Measurements from ENCODE around the gene HSD17B4. TPM values are rescaled to one million over a fixed set of nuclear protein-coding genes. Genes with fewer than 3 reads are reported as not detected.

The HSD17B4 gene
- total and polyA plus RNA-seq, 2 of the 13 experiments (the other 11 are each of a cell fraction or from before 2014, with no cell fraction given): 178 to 399 TPM

- peak; percentile 80; the same call in 1 of the 2 replicates for TF ChIP-seq ZNF414 (CRISPR knock-in tag; IDR thresholded peaks at IDR 0.05)
- TF ChIP-seq CREBL2 (CRISPR knock-in tag; IDR thresholded peaks at IDR 0.05; ENCODE audit: borderline replicate concordance): peak; percentile 71; the same call in 1 of the 2 replicates
- peak; percentile 79 for TF ChIP-seq SNAI1 (CRISPR knock-in tag; IDR thresholded peaks at IDR 0.05; ENCODE audit: borderline replicate concordance)
- TF ChIP-seq MBD4 (IDR thresholded peaks at IDR 0.05; ENCODE audit: borderline replicate concordance, low read length): no peak
- no peak for TF ChIP-seq ZNF747 (CRISPR knock-in tag; IDR thresholded peaks at IDR 0.05; ENCODE audit: borderline replicate concordance)
- peak; percentile 71 for TF ChIP-seq TFDP2 (CRISPR knock-in tag; IDR thresholded peaks at IDR 0.05)
- TF ChIP-seq ZNF781 (CRISPR knock-in tag; IDR thresholded peaks at IDR 0.05; ENCODE audit: borderline replicate concordance, not compliant biosample characterization): no peak
- TF ChIP-seq RXRA (CRISPR knock-in tag; IDR thresholded peaks at IDR 0.05): peak; percentile 99
- TF ChIP-seq ZNF281 (CRISPR knock-in tag; IDR thresholded peaks at IDR 0.05; ENCODE audit: borderline replicate concordance): no peak
- peak; percentile 64 for TF ChIP-seq ZNF605 (CRISPR knock-in tag; IDR thresholded peaks at IDR 0.05)
- peak; percentile 55; the same call in 1 of the 2 replicates for TF ChIP-seq BCL3 (CRISPR knock-in tag; IDR thresholded peaks at IDR 0.05)
- TF ChIP-seq SAP130 (CRISPR knock-in tag; IDR thresholded peaks at IDR 0.05; ENCODE audit: low read depth): peak; percentile 77
- peak; percentile 85 for TF ChIP-seq ZNF724P (CRISPR knock-in tag; IDR thresholded peaks at IDR 0.05; ENCODE audit: borderline replicate concordance)
- no peak; the same call in 1 of the 2 replicates for TF ChIP-seq DPF2 (CRISPR knock-in tag; IDR thresholded peaks at IDR 0.05; ENCODE audit: borderline replicate concordance, low read depth)
- TF ChIP-seq ZNF512B (CRISPR knock-in tag; IDR thresholded peaks at IDR 0.05; ENCODE audit: borderline replicate concordance): no peak
- 0 out of 2 replicates have a peak, but pooled peaks have one; percentile 74 for TF ChIP-seq ZSCAN22 (CRISPR knock-in tag; IDR thresholded peaks at IDR 0.05)
- TF ChIP-seq ZNF790 (CRISPR knock-in tag; IDR thresholded peaks at IDR 0.05; ENCODE audit: borderline replicate concordance): no peak
- TF ChIP-seq GATAD2A (CRISPR knock-in tag; IDR thresholded peaks at IDR 0.05): peak; percentile 87
- TF ChIP-seq DMAP1 (CRISPR knock-in tag; IDR thresholded peaks at IDR 0.05): peak; percentile 81
- TF ChIP-seq CHCHD3 (CRISPR knock-in tag; IDR thresholded peaks at IDR 0.05): no peak
These were observed at the start of gene HSD17B4 (continued) for GRCh38 chr5:119452373-119453039.
